HG03442 (cell line): ENCODE measurements around the gene DICER1.
A peak's percentile ranks its signal among the peaks of the same experiment; 100 is the strongest.
"Not testable (repeated sequence)": the region's sequence is repeated elsewhere in the genome, so short reads cannot be mapped to it uniquely, and the experiment has no call there.

Experiments used
- ATAC-seq: cut with Tn5 transposase; IDR thresholded peaks from one replicate; pipeline ENCODE4 v1.9.1; 2021; ENCODE audit warnings: mild to moderate bottlenecking, moderate library complexity; ENCODE audit not compliant: unreplicated experiment

The DICER1 gene

DNA sequence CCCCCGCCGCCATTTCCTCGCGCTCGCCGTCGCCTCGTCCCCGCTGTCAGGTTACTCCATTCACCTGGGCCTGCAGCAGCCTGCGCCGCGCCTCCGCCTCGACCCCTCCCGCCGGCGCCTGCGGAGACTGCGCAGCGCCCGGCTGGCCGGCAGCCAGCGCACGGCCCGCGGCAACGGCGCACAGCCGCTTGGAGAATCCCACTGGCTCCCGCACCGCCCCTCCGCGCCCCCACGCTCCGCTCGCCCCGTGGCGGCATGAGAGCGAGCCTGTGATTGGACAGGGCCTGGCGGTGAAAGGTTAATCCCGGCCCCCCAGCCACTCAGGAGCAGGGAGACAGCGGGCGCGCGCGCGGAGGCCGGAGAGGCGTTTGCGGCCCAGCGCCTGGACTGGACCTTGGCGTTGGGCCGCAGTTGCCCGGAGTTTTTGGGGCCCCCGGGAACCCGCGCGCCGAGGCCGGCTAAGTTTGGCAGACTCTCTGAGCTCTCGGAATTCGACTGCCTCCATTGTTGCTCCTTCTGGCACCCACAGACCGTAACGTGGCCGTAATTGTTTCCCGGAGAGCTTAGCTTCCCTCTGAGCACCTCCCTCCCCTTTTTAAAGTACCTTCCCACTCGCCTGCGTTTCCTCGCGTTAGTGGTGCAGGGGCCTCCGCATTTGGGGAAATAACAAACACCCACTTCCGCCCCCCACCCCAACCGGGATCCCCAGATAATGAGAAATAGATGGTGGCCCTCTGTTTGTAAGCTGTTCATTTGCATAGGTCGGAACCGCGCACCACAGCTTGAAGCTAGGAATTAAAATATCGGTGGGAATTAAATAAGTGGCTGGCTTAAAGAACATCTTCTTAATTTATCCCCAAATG lies at the start of gene DICER1:
TSS of gene DICER1 (minus strand) at position 203 of the 863 bp plus-strand sequence. CDS start 24,071 bp downstream, outside the sequence.
- peak; percentile 70 for ATAC-seq

GRCh38 chr14:95206534-95206933 lies 49.2 kb upstream of the DICER1 start:
- ATAC-seq: no peak

DNA sequence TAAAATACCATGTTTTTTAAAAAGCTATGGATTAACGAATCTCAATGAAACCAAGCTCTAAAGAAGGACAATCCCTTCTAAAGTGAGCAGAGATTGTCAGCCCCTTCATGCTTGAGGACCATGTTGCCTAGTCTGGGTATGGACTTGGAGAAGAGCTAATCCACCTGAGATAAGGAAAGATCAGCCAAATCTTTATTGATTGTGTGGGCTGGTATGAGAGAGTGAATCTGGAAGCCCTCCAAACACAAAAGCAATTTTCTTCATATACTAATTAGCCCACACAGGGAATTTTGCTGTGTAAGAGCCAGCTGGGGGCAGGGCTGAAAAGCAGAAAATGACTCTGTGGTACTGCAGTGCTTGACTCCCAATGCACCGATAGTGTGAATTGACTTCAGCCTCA lies 47.4 kb upstream of the DICER1 start:
- no peak for ATAC-seq

- not testable (repeated sequence) for ATAC-seq
Measured at GRCh38 chr14:95201745-95202144, 44.4 kb upstream of the DICER1 start.

- ATAC-seq: no peak
Measured at GRCh38 chr14:95200404-95200803, 43.1 kb upstream of the DICER1 start.

DNA sequence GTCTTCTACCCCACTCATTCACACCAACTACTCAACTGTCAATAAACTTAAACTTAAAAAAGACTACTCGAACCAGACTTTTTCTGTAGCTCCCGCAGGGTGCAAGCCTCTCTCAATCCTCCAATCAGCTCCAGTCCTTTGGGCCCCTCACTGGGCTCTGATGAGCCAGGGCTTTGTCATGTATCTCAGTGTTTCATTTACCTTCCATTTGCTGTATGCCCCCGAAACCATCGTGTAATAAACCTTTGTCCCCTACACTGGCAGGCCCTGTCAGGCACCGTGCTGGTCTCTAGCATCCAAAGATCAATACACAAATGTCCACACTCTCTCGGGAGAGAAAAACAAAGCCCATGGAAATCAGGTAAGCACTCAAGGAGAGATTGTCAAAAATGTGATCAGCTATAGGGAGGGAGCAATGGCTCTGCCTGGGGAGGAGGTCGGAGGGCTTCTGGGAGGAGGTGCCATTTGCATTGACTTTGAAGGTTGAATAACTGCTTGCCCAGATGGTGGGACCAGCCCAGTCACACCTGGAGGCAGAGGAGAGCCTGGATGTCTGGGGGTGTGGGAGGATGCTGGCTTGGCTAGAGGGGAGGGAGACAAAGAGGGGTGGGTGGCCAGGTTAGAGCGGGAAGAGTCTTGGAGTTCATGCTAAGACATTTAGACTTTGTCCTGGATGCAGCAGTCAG lies 42.1 kb upstream of the DICER1 start:
- no peak for ATAC-seq

GRCh38 chr14:95198320-95198719 lies 41.0 kb upstream of the DICER1 start:
- ATAC-seq: no peak

DNA sequence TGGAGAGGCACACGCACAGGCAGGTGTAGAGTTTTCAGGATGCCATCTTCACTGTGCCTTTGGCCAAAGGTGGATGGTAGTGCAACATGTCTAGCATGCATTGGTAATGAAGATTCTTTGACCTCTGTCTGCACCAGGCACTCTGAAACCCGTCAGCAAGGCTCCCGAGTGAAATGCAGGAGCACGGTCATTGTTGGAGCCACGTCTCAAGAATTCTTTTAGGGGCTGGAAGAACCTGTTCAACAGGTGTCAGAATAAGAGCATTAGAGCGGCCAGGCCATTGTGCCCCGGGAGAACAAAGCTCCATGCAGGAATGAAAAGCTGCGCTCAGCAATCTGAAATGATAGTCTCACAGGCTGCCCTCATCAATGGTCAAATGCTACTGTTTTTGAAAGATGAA lies 40.2 kb upstream of the DICER1 start:
- no peak for ATAC-seq

DNA sequence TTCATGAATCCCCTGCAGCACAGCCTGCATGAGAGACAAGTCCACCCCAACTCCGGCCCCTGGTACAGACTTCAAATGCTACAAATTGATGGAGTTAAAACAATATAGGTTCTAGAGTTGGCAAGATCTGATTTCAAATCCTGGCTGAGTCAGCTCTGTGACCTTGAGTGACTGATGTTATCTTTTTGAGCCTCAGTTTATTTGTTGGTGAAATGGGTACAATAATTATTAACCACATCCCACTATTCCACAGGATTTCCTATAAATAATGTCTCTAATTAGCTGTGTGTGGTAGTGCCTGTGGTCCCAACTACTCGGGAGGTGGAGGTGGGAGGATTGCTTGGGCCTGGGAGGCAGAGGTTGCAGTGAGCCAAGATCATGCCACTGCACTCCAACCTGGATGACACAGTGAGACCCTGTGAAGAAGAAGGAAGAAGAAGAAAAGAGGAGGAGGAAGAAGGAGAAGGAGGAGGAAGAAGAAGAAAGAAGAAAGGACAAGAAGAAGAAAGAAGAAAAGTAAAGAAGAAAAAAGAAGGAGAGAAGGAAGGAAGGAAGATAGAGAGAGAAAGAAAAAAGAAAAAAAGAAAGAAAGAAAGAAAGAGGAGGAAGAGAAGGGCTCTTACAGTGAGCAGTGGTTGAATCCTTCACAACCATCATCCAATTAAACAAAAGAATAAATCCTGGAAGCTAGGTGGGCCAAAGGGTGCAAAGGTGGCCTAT lies 39.7 kb upstream of the DICER1 start:
- no peak for ATAC-seq

DNA sequence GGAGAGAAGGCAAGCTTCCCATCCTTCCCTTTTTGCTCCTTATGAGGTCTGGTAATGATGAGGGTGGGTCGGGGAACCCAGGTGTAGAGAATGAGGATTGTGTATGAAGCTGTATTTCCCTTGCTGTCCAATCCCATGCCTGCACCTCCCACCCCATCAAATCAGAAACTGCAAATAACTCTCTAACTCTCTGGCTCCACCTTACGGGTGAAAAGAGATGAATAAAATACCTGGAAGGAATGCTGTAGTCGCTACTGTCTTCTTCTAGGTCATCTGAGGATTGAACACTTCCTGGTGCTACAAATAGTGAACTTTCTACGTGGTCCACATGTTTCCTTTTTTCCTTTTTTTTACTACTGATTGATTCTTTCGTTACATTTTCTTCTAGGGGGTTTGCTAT lies 38.9 kb upstream of the DICER1 start:
- no peak for ATAC-seq

DNA sequence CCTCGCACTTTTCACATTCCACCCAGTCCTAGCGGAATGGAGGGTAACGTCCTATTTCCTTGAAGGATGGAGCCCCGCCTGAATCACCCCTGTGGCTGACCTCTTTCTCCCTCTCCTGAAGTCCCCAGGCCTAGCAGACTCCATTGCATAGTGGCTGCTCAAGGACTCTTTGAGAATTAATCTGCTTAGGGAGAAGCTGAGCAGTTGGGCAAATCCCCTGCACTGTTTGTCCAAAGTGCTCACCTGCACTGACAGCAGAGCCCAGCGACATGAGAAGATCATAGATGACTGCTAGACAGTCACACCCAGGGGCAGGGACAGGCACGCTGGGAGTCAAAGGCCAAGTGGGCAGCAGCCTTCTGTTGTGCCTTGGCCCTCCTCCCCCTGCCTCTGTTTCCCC lies 37.7 kb upstream of the DICER1 start:
- ATAC-seq: no peak

DNA sequence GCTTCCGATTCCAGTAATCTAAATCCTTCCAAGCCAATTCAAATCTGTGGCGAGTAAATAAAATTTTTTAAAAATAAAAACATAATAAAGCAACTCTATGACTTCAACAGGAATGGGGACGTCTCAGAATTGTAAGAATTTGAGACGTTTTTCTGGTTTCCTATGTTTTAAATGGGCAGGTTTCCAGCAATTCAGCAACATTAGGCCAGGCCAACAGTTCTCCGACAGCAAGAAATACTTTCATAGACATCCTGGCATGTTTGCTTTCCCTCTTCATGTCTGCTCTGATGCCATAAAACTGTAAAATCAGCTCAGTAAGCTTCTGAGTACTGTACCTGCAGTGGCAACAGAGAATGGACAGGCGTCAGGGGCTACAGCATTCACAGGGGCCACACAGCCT lies 35.8 kb upstream of the DICER1 start:
- no peak for ATAC-seq

DNA sequence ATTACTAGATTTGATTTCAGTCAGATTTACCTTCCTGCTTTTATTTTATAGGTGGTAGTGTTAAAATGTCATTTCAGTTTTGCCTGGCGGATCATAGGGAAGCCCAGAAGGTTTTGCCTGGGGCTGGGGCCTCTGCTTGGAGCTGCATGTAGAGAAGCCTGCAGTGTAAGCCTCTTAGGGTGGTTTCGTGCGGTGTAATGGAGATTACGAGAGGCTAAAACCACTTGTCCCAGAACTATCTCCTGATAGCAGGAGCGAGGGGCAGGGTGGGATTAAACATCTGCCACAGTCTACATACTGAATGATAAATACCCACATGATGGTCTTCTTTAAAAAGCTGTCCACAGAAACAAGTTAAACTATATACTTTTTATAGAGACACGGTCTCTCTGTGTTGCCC lies 35.0 kb upstream of the DICER1 start:
- no peak for ATAC-seq

GRCh38 chr14:95191445-95192199 lies 34.3 kb upstream of the DICER1 start:
- no peak for ATAC-seq

GRCh38 chr14:95190857-95191256 lies 33.5 kb upstream of the DICER1 start:
- no peak for ATAC-seq

GRCh38 chr14:95190346-95190840 lies 33.1 kb upstream of the DICER1 start:
- no peak for ATAC-seq

- no peak for ATAC-seq
Measured at GRCh38 chr14:95189367-95190132, 32.2 kb upstream of the DICER1 start.

DNA sequence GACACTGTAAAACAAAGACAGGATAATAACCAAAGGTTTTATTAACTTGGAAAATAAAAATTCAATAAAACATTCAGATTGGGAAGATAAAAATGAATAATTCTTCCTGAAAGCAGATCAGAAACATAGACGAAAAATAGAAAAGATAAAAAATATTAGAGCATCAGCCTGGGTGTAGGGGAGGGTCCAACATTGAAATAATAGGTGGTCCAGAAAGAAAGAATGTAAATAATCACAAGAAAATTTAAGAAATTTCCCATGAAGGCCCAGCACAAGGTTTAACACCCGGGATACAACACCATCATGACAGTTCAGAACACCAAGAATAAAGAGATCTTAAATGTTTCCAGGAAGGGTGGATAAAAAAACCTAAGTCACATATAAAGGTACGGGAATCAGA lies 31.1 kb upstream of the DICER1 start:
- no peak for ATAC-seq

DNA sequence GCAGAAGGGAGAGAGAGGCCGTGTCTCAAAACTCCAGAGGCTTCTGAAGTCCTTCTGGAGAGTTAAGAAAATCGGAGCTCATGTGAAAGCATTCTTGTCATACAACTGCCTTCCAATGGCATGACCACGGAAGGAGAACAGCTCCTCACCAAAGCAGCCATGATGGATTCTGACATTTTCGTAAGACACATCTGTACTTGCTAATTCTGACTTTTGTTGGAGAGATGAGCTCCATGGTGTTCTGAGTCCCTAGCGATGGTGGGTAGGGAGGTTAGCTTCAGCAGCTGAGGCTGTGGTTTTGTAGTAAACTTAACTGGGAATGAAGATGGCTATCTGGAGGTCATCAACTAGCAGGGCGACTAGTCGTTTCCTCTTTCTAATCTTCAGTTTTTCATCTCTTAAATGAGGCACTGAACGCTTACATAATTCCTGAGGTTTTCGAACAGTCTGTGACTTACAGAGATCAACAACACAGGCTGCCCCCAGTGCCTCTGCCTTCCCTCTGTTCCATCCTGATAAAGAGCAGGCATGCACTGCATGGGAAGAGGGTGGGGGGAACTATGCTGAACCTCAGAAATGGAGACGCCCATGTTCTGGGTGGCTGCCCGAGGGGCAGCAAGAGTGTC lies 28.6 kb upstream of the DICER1 start:
- no peak for ATAC-seq
